ENCODE measurements around the gene SOX10.

SOX10 gene

GRCh38 chr22:37983860-37984791, at the start of gene SOX10:
TSS of gene SOX10 (minus strand) at chr22:37984555. CDS start at chr22:37983784, 771 bp downstream.
- DNase-seq = peak in 46 of 58 donors; percentile 8 to 87 (median 67)

GRCh38 chr22:38033522-38034277, 49.3 kb upstream of the SOX10 start:
- peak in 55 of 58 donors; percentile 54 to 97 (median 84) for DNase-seq

- no peak for DNase-seq
Measured at GRCh38 chr22:38032681-38033521, 48.5 kb upstream of the SOX10 start.

- peak in 1 of 58 donors; percentile 59 for DNase-seq
Measured at GRCh38 chr22:38031491-38031890, 47.1 kb upstream of the SOX10 start.

GRCh38 chr22:38030311-38031133, 46.2 kb upstream of the SOX10 start:
- no peak for DNase-seq

GRCh38 chr22:38029901-38030300, 45.5 kb upstream of the SOX10 start:
- DNase-seq = peak in 13 of 58 donors; percentile 26 to 76 (median 44)

- DNase-seq = no peak
Measured at GRCh38 chr22:38029370-38029769, 45.0 kb upstream of the SOX10 start.

GRCh38 chr22:38028344-38029130, 44.2 kb upstream of the SOX10 start:
- peak in 2 of 58 donors; percentile 28 to 32 for DNase-seq

- DNase-seq = peak in 18 of 58 donors; percentile 30 to 66 (median 46)
Measured at GRCh38 chr22:38027487-38027886, 43.1 kb upstream of the SOX10 start.

GRCh38 chr22:38026130-38027111, 42.1 kb upstream of the SOX10 start:
- peak in 39 of 58 donors; percentile 23 to 81 (median 62) for DNase-seq

GRCh38 chr22:38025514-38025913, 41.2 kb upstream of the SOX10 start:
- no peak for DNase-seq

- no peak for DNase-seq
Measured at GRCh38 chr22:38023045-38023444, 38.7 kb upstream of the SOX10 start.

GRCh38 chr22:38021206-38021605, 36.9 kb upstream of the SOX10 start:
- no peak for DNase-seq

GRCh38 chr22:38018938-38019827, 34.8 kb upstream of the SOX10 start:
- peak in 9 of 58 donors; percentile 32 to 66 (median 44) for DNase-seq

- no peak for DNase-seq
Measured at GRCh38 chr22:38017939-38018885, 33.9 kb upstream of the SOX10 start.

Measured in anterior cingulate cortex (tissue), 58 donors.